Lower leg skin (tissue), 3 donors: ENCODE data around the gene RPL3.

Experiments used
- CTCF ChIP-seq, 3 donors: fragments of 450-650 bp; IDR thresholded peaks; one replicate each; pipeline ENCODE4 v1.5.1; 2016; ENCODE audit warnings: antibody characterized with exemption in 3 of 3, mild to moderate bottlenecking in 3 of 3, moderate library complexity in 2 of 3
- POLR2A ChIP-seq, 2 donors: fragments of 450-650 bp; IDR thresholded peaks; one replicate each; pipeline ENCODE4 v1.6.1; 2016 to 2017; ENCODE audit warnings: antibody characterized with exemption in 2 of 2, mild to moderate bottlenecking in 1 of 2, moderate library complexity in 1 of 2

- TF ChIP-seq CTCF (IDR thresholded peaks at IDR 0.05) (no peak), POLR2A (IDR thresholded peaks at IDR 0.05) (no peak)
These were observed 37.0 kb upstream of the RPL3 start for GRCh38 chr22:39356464-39356863.
